Islet precursor cell (in vitro differentiated cells): ENCODE data around the gene CSKMT.
"Not testable (repeated sequence)": the region's sequence is repeated elsewhere in the genome, so short reads cannot be mapped to it uniquely, and the experiment has no call there.

Experiments used
- DNase-seq: peaks from one replicate; pipeline ENCODE4 v3.0.0-alpha.2; 2018

The CSKMT gene

GRCh38 chr11:62656796-62657429, 8.2 kb upstream of the CSKMT start:
- no peak for DNase-seq

- DNase-seq: peak; percentile 84
These were observed 572 bp upstream of the CSKMT start for GRCh38 chr11:62664405-62665074.

- no peak for DNase-seq
These were observed 617 bp downstream of the CSKMT start for GRCh38 chr11:62665599-62666258.

- DNase-seq: no peak
These were observed 1.3 kb downstream of the CSKMT start for GRCh38 chr11:62666259-62666926.

- no peak for DNase-seq
These were observed 2.3 kb downstream of the CSKMT start for GRCh38 chr11:62667460-62667859.

GRCh38 chr11:62669420-62670161, 4.5 kb downstream of the CSKMT start:
- no peak for DNase-seq

- no peak for DNase-seq
These were observed 6.1 kb downstream of the CSKMT start for GRCh38 chr11:62671236-62671607.

GRCh38 chr11:62671608-62672389, 6.7 kb downstream of the CSKMT start, which contains the start of the genes LBHD1 and UQCC3:
Gene LBHD1 (minus strand): TSS chr11:62672267. CDS start chr11:62670031, 2,236 bp downstream.
Gene UQCC3 (plus strand): TSS chr11:62671673. CDS start chr11:62671746, 73 bp downstream.
- peak; percentile 92 for DNase-seq

GRCh38 chr11:62673196-62673525, 8.0 kb downstream of the CSKMT start:
- DNase-seq: no peak

- not testable (repeated sequence) for DNase-seq
These were observed 10.3 kb downstream of the CSKMT start for GRCh38 chr11:62675415-62675814.

- DNase-seq: no peak
These were observed 11.6 kb downstream of the CSKMT start for GRCh38 chr11:62676698-62677097.

- DNase-seq: no peak
These were observed 12.0 kb downstream of the CSKMT start for GRCh38 chr11:62677156-62677555.

GRCh38 chr11:62677714-62678113, 12.6 kb downstream of the CSKMT start:
- no peak for DNase-seq

GRCh38 chr11:62678433-62678769, 13.3 kb downstream of the CSKMT start:
- no peak for DNase-seq

GRCh38 chr11:62678770-62679696, 13.9 kb downstream of the CSKMT start, which contains the start of gene UBXN1:
Gene UBXN1 (minus strand): TSS chr11:62679073. CDS start chr11:62678923, 150 bp downstream.
- peak; percentile 92 for DNase-seq

- DNase-seq: peak; percentile 87
These were observed 15.7 kb downstream of the CSKMT start for GRCh38 chr11:62680825-62681240.

GRCh38 chr11:62682518-62682917, 17.4 kb downstream of the CSKMT start:
- no peak for DNase-seq

- DNase-seq: no peak
These were observed 22.6 kb downstream of the CSKMT start for GRCh38 chr11:62687508-62688396.

GRCh38 chr11:62688491-62688890, 23.4 kb downstream of the CSKMT start:
- DNase-seq: no peak
